Fibroblast of skin of left quadriceps (primary cell): ENCODE data around the gene MVK.
"Not testable (repeated sequence)": the region's sequence is repeated elsewhere in the genome, so short reads cannot be mapped to it uniquely, and the experiment has no call there.

Experiments used
- DNase-seq, 2 experiments: peaks; one replicate each; pipeline ENCODE4 v3.0.0-alpha.2; 2013; ENCODE audit warnings: low read depth in 2 of 2

The MVK gene

DNA sequence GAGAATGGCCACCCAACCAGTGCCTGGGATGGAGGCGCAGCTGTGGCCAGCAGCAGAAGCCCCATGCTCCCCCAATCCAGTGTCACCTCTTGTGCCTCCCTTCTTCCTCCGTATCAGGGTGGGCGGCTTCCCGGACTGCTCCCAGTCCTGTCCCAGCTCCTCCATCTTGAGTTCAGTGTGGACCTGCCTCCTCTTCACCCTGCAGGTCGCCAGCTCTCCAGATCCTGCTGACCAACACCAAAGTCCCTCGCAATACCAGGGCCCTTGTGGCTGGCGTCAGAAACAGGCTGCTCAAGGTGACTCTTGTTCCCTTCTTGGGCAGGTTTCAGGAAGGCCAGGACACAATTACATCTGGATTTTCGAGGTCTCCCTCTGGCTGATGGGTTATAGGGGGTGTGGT is 17.0 kb downstream of the MVK start:
- DNase-seq: no peak

DNA sequence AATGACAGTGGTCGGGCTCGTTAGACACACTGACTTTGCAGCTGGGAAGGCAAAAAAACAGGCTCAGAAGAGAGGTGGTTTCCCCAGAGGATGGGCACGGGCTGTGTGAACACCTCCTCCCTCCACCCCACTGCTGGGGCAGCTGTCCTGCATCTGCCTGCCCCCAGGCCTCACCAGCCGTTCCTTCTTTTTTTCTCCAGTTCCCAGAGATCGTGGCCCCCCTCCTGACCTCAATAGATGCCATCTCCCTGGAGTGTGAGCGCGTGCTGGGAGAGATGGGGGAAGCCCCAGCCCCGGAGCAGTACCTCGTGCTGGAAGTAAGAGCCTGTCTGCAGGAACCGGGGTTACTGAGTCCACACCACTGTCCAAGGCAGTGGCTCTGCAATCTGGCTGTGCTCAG is 17.4 kb downstream of the MVK start:
- DNase-seq: no peak

GRCh38 chr12:109592195-109592904 is 18.8 kb downstream of the MVK start:
- no peak for DNase-seq

- no peak for DNase-seq
Observed at GRCh38 chr12:109592905-109593272, 19.3 kb downstream of the MVK start.

GRCh38 chr12:109594556-109595317 is 21.1 kb downstream of the MVK start:
- no peak for DNase-seq

- no peak for DNase-seq
Observed at GRCh38 chr12:109595321-109595902, 21.8 kb downstream of the MVK start.

DNA sequence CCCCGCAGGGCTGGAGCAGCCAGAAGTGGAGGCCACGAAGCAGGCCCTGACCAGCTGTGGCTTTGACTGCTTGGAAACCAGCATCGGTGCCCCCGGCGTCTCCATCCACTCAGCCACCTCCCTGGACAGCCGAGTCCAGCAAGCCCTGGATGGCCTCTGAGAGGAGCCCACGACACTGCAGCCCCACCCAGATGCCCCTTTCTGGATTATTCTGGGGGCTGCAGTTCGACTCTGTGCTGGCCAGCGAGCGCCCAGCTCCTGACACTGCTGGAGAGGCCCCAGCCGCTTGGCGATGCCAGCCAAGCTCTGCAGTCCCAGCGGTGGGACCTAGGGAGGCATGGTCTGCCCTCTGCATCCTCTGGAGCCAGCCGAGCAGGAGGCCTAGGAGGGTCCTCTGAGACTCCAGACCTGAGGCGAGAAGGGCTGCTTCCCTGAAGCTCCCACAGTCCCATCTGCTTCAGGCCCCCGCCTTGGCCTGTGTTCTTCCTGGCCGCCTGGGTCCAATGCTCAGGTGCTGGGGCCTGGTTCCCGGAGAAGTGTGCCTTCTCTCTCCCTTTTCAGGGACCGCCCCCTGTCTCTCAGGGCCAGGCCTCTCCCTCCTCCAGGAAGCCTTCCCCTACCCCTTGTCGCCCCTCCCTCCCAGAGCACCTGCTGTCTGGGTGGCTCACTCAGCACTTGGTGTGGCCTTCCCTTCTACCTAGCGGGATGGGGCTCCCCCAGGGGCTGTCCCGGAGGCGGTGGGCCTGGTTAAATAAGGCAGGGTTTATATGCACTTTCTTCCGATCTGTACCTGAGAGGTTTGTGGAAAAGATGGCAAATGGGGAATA is 23.0 kb downstream of the MVK start:
- no peak for DNase-seq

GRCh38 chr12:109597414-109597794 is 23.8 kb downstream of the MVK start:
- no peak for DNase-seq

DNA sequence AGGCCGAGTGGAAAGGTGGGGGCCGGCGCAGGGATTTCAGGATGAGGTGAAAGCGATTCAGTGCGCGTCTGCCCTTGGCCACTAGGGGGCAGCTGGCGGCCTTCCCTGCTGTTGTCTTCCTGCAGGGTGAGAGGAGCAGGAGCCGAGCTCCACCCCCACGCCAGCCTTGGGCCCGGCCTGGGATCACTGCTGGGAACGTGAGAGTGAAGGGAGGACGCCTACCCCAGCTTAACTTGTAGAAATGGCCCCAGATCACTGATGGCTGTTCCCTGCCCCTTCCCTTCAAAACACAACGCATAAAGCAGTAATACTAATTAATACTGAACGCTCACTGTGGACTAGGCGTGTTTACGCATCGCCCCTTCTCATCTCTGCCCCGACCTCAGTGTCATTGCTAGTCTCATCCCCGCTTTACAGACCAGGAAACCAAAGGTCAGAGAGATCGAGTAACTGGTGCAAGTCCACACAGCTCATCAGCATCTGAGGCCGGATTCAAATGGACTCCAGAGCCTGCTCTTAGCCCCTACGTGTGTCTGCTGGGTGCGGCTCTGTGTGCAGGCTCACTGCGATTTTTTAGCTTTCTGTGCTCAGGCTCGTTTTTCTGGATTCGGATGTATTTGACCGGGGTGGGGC is 24.3 kb downstream of the MVK start:
- DNase-seq: peak; percentile 52 to 59

DNA sequence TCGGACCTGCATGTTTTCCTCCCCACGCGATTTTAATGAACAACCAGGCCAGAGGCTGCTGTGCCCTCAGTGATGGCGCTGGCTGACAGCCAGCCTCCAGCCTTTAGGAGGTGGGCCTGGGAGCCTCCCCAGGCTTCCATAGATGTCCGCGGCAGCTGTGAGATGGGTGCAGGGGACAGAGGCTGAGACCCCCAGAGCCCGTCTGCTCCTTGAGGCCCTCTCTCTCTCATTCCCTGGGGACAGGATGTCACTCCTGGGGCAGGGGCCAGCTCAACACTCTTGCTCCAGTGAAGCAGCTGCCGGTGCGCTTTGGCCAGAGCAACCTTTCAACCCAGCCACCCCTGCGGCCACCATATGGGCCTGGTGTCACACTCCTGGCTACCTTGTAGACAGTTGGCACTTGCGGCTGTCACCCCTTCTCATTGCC is 24.8 kb downstream of the MVK start:
- no peak for DNase-seq

GRCh38 chr12:109599087-109599486 is 25.5 kb downstream of the MVK start:
- no peak for DNase-seq

GRCh38 chr12:109600481-109600880 is 26.9 kb downstream of the MVK start:
- no peak for DNase-seq

DNA sequence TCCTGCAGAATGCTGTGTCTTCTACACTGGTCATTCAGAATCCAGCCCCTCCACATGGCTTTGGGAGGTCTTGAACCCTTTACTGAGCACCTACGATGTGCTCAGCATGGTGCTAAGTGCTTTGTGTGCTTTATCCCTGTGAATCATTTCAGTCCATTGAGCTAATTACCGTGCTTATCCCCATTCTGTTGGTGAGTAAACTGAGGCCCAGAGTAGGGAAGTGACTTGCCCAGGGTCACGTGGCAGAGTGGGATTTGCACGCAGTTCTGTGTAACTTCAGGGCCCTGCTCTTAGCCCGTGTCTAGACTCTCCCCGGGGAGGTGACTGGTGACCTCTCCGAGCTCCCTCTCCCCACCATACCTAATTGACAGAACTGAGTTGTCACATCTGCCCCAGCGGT is 27.4 kb downstream of the MVK start:
- DNase-seq: no peak

DNA sequence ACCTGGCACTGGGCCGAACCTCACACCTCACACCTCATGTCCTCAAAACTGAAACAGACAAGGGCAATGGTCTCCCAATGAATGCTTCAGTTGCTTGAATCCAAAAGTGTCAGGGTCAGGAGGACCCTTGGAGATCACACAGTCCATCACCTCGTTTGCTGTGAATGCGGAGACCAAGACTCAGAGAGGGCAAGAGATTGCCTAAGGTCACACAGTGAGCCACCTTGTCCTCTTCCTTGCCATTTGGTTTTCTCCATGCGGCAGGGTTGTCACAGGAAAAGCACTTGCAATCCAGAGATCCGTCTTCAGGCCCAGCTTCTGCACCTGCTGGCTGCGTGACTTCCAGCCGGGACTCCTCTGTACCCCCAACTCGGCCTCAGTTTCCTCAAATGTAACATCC is 28.0 kb downstream of the MVK start:
- DNase-seq: no peak

- not testable (repeated sequence) for DNase-seq
Observed at GRCh38 chr12:109602132-109602531, 28.5 kb downstream of the MVK start.

DNA sequence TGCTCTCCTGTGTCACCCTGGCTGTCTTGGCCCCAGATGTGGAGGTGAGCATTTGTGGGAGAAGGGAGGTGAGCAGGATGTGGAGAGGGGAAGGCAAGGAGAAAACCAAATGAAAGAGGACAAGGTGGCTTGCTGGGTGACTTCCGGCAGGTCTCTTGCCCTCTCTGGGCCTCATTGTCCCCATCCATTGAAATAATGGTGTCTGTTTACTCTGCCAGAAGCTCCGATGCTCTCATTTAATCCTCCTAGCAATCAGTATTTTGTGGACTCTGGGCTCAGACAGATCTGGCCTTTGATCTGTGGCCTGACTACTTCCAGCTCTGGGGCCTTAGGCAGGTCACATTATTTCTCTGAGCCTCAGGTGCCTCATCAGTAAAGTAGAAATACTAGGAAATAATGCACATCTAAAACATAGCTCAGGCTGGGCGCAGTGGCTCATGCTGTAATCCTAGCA is 30.6 kb downstream of the MVK start:
- DNase-seq: no peak

- DNase-seq: no peak
Observed at GRCh38 chr12:109605016-109605415, 31.4 kb downstream of the MVK start.

- DNase-seq: no peak
Observed at GRCh38 chr12:109605599-109606228, 32.1 kb downstream of the MVK start.

- no peak for DNase-seq
Observed at GRCh38 chr12:109606320-109607028, 32.9 kb downstream of the MVK start.

DNA sequence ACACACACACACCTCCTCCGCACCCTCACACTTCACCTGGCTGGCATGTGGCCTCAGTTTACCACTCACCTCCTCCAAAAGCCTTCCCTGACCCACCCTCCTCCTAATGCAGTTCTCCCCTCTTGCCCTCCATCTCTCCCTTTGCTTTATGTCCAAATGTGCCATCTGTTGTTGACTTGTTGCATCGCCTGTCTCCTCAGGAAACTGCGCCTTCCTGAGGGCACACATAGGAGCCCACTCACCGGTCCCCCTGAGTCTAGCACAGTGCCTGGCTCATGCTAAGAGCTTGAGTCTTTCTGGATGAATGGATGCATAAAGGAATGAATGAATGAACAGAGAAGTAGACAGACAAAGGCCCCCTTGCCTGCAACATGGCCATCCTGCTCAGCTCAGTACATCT is 34.0 kb downstream of the MVK start:
- no peak for DNase-seq

DNA sequence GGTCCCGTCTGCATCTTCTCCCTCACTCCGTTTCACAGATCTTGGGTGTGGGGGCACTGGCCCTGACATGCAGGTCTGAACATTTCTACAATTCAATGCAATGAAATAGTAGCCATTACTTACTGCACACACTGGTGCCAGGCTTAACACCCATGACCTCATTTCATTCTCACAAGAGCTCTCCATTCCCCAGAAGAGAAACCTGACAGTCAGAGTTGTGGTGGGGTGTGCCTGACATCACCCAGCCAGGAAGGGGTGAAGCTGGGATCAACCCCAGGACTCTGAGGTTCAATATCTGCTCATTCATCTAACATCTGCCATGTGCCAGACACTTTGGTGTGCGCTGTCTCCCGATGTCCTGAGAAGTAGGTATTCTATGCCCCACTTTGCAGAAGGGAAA is 34.7 kb downstream of the MVK start:
- no peak for DNase-seq
